RWPE2 (cell line): Measurements from ENCODE around the gene FAAH2.

Experiments used
- ATAC-seq: fragments of 200-7000 bp; cut with Tn5 transposase; 3 replicates; pipeline ENCODE4 v1.9.1; 2021; ENCODE audit warnings: low read depth
- DNase-seq: peaks from one replicate; pipeline ENCODE4 v3.0.0-alpha.2; 2020; ENCODE audit warnings: low spot score
- H3K27ac ChIP-seq: fragments of 450-650 bp; 2 replicates; pipeline ENCODE4 v1.5.1; 2017; ENCODE audit warnings: mild to moderate bottlenecking; ENCODE audit not compliant: poor library complexity, severe bottlenecking
- H3K27me3 ChIP-seq: fragments of 250-450 bp; sonication (Bioruptor Pico); 2 replicates; pipeline ENCODE4 v1.5.1; 2021; ENCODE audit warnings: mild to moderate bottlenecking, moderate library complexity; ENCODE audit not compliant: insufficient read depth, poor library complexity, severe bottlenecking
- H3K36me3 ChIP-seq: fragments of 250-450 bp; sonication (Bioruptor Pico); 2 replicates; pipeline ENCODE4 v1.5.1; 2020; ENCODE audit warnings: low read depth, mild to moderate bottlenecking, moderate library complexity
- H3K4me1 ChIP-seq: fragments of 250-450 bp; sonication (Bioruptor Pico); 2 replicates; pipeline ENCODE4 v1.5.1; 2021; ENCODE audit warnings: mild to moderate bottlenecking, moderate library complexity; ENCODE audit not compliant: insufficient read depth, poor library complexity, severe bottlenecking
- H3K4me3 ChIP-seq: fragments of 250-450 bp; sonication (Bioruptor Pico); 2 replicates; pipeline ENCODE4 v1.5.1; 2021; ENCODE audit warnings: mild to moderate bottlenecking, moderate library complexity; ENCODE audit not compliant: severe bottlenecking
- H3K9me3 ChIP-seq: fragments of 250-450 bp; sonication (Bioruptor Pico); 2 replicates; pipeline ENCODE4 v1.5.1; 2021; ENCODE audit warnings: mild to moderate bottlenecking, moderate library complexity; ENCODE audit not compliant: severe bottlenecking
- CTCF ChIP-seq: fragments of 450-650 bp; IDR thresholded peaks from one replicate; pipeline ENCODE4 v1.5.1; 2017; ENCODE audit warnings: mild to moderate bottlenecking, moderate library complexity; ENCODE audit not compliant: poor library complexity, severe bottlenecking

Gene FAAH2

GRCh38 chrX:57451426-57452020 is 165.0 kb downstream of the FAAH2 start:
- Histone ChIP-seq H3K36me3 (no peaks in the 10 kb centered on the region), H3K4me1 (no peaks in the 10 kb centered on the region), H3K4me3 (no peak overlapping the region), H3K9me3 (no peaks in the 10 kb centered on the region), H3K27me3 (no peaks in the 10 kb centered on the region), H3K27ac (no peak overlapping the region)
- no peak for TF ChIP-seq CTCF
- DNase-seq, result no peak
- ATAC-seq, result no peak

- Histone ChIP-seq H3K36me3 (no peaks in the 10 kb centered on the region), H3K27ac (no peak overlapping the region), H3K27me3 (no peaks in the 10 kb centered on the region), H3K9me3 (no peaks in the 10 kb centered on the region), H3K4me1 (no peaks in the 10 kb centered on the region), H3K4me3 (no peak overlapping the region)
- ATAC-seq (no peak), DNase-seq (no peak)
- TF ChIP-seq CTCF, result peak; percentile 34
Observed at GRCh38 chrX:57453901-57454300, 167.4 kb downstream of the FAAH2 start.

- H3K4me3 ChIP-seq, result no peak overlapping the region
- H3K27ac ChIP-seq, result no peak overlapping the region
- no peaks in the 10 kb centered on the region for H3K27me3 ChIP-seq
- H3K9me3 ChIP-seq, result no peaks in the 10 kb centered on the region
- TF ChIP-seq CTCF, result no peak
- ATAC-seq (no peak), DNase-seq (no peak)
- H3K4me1 ChIP-seq, result no peaks in the 10 kb centered on the region
- no peaks in the 10 kb centered on the region for H3K36me3 ChIP-seq
Observed at GRCh38 chrX:57481514-57481913, 195.0 kb downstream of the FAAH2 start.

- H3K4me1 ChIP-seq, result no peaks in the 10 kb centered on the region
- H3K27me3 ChIP-seq, result no peaks in the 10 kb centered on the region
- H3K36me3 ChIP-seq, result no peaks in the 10 kb centered on the region
- no peaks in the 10 kb centered on the region for H3K9me3 ChIP-seq
- DNase-seq (no peak), ATAC-seq (no peak)
- no peak overlapping the region for H3K4me3 ChIP-seq
- no peak overlapping the region for H3K27ac ChIP-seq
- TF ChIP-seq CTCF, result no peak
Observed at GRCh38 chrX:57516491-57516890, 230.0 kb downstream of the FAAH2 start.

- Histone ChIP-seq H3K4me3 (no peak overlapping the region), H3K27ac (no peak overlapping the region), H3K4me1 (no peaks in the 10 kb centered on the region), H3K36me3 (no peaks in the 10 kb centered on the region), H3K9me3 (no peaks in the 10 kb centered on the region), H3K27me3 (no peaks in the 10 kb centered on the region)
- ATAC-seq (no peak), DNase-seq (no peak)
- no peak for TF ChIP-seq CTCF
Observed at GRCh38 chrX:57519578-57520118, 233.1 kb downstream of the FAAH2 start.
